Stimulated activated CD4-positive, alpha-beta T cell treated with anti-CD3 and anti-CD28 coated beads, Interleukin-12 subunit alpha, Interleukin-12 subunit beta, amount 100 ng/mL, for 4 hours (primary cell): Measurements from ENCODE around the gene HEXB.

Source experiments
- DNase-seq: peaks from one replicate; pipeline ENCODE4 v3.0.0-alpha.2; 2020

HEXB gene

DNA sequence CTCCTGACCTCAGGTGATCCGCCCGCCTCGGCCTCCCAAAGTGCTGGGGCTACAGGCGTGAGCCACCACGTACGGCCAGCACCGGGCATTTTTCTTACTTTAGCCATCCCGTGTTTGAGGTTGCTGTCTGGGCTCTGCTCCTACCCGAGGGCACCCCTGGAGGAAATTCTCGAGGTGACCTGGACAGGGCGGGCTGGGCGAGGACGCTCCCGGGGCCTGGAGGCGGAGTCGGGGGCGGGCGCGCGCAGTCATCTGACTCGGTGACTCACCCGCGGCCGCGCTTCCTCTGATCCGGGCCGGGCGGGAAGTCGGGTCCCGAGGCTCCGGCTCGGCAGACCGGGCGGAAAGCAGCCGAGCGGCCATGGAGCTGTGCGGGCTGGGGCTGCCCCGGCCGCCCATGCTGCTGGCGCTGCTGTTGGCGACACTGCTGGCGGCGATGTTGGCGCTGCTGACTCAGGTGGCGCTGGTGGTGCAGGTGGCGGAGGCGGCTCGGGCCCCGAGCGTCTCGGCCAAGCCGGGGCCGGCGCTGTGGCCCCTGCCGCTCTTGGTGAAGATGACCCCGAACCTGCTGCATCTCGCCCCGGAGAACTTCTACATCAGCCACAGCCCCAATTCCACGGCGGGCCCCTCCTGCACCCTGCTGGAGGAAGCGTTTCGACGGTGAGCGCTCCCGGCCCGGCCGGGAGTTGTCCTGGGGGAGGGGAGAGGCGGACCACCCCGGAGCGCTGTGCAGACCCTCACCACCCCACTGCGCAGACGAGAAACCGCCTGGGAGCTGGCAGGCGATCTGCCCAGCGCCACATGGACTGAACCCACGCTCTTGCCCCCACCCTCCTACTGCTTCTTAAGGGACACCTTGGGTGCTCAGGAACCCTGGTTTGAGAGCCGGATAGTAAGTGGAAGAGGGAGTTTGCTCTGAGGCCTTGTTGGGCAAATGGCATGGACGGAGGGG lies at the start of gene HEXB:
HEXB (plus strand) TSS at position 334 of the 952 bp plus-strand sequence; CDS start at position 362, 28 bp downstream.
- DNase-seq, result peak; percentile 86

DNA sequence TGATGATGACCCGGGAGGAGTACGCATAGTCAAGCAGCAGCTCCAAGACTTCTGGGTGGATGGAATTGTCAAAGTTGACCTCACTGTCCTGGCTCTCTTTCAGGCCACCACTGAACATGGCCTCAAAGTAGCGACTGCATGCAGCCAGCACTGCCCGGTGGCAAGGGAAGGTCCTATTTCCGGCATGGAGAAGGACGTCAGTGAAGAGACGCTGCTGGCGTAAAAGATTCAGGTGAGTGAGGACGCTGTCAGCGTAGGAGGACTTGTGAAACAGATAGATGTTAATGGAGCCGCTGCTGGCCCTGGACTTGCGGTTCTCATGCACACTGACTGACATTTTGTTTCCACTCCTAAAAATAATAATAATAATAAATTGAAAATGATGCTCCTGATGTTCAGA lies 48.9 kb upstream of the HEXB start:
- no peak for DNase-seq

DNA sequence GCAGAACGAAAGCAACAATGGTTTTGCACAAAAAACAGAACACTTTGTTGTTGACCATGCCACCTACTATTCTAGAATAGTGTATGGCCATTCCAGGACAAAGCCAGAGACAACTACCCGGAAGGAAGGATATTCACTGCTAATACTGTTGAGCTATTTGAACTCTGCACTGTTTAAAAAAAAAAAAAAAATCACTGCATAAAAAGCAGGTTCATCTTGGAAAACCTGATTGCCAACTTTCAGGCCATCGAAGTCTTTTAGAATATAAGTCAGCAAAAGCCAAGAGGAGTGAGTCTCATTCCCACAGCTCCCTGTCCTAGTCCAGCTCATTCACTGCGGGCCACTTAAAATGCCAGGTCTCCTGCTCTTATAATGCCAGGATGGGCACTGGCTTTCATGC lies 48.5 kb upstream of the HEXB start:
- DNase-seq, result no peak

DNA sequence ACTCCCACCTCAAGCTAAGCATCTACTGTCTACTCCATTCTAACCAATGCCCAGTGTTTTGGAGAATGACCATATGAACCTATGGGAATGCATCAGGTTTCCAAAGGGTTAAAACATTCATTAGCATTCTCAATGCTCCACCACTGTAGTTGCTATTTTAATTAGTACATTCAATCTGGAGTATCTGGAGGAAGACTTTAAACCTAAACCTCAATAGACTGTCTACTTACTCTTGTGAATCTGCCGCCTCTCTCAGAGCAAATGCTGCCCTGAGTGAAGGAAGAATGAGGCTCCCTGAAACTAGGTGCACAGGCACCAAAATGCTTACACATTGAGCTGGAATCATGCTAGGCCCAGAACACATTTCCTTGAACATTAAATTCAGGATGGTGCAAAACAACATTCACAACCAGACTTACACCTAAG lies 46.5 kb upstream of the HEXB start:
- no peak for DNase-seq

DNA sequence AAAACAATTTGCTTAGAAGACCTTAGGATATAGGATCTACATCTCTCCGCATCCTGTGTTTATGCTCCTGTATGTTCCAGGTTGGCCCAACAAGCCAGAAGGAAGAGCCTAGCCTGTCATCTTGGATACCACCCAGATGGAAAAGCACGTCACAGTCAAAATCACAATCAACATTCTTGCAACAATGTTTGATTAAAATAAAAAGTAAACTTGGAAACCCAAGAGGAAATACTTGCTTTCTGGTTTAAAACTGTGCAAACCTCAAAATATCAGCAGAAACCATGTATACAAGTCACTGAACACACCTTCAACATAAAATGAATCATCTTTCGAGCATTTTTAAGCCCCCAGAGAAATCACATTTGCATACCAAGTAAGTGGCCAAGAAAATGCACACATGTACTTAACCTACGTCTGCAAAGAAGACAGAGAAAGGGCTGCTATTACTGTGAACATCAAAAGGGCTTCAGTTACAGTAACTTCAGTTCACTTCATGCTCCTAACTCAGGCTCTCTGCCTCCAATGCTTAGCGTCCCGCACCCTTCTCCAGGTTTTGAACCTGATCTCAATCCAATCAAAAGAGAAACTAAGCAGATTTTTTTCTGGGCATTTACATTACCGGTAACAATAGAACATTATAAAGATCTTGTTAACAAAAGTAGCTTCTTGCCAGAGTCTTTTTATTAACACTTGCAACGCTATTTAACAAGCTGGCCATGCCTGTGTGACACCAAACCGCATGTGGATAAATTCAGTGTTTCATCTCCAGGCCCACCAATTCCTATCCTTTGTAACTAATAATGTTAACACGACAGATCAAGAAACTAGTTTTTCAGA lies 45.8 kb upstream of the HEXB start:
- DNase-seq, result no peak

DNA sequence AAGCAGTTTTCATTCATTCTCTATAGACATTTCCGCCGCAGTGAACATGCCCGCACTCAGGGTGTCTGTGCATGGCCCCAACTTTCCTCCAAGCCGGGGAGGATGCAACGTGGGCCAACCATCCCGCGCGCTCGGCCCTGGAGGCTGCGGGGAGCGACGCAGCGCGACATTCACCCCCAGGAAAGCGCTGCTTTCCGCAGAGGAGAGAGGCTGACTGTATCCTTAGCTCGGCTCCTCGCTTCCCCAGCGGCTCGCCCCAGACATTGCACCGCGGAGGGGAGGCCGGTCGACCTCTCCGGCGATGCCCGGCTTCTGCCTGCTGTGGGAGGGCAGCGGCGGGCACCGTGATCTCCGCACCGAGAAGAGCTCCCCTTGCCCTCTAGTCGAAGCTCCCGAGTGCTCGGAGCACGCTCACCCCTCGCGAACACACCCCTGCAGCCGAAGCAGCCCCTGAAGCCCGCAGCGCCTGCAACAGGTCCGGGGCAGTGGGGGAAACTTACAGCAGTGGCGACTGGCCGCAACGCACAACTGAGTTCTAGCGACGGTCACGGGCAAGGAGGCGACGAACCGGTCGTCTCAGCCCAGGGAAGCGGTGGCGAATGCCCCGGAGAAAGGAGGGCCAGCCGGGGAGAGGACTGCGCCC lies 45.1 kb upstream of the HEXB start:
- DNase-seq, result peak; percentile 27

DNA sequence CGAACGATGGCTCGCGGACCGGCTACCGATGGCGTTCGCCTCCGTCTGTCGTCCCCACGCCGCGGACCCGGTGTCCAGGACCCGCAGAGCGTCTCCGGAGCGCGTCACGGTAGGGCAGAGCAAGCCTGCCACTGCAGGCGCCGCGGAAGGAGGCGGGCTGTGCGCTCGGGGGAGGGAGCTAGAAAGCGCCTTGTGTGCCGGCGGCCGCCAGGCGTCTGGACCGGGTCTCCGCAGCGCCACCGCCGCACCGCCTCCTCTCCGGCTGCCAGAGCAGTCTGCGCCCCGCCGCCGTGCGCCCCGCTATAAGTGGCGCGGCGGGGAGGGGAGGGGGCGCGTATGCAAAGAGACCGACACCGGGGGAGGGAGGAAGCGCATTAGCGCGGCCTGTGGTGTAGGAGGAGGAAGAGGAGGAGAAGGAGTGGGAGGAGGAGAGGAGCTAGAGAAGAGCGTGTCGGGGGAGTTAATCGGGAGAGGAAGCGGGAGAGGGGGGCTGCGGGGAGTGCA lies 44.5 kb upstream of the HEXB start, which contains the start of gene ENC1:
ENC1 (minus strand) TSS at position 279 of the 504 bp plus-strand sequence. CDS start 4,243 bp downstream, outside the sequence.
- DNase-seq, result peak; percentile 71

DNA sequence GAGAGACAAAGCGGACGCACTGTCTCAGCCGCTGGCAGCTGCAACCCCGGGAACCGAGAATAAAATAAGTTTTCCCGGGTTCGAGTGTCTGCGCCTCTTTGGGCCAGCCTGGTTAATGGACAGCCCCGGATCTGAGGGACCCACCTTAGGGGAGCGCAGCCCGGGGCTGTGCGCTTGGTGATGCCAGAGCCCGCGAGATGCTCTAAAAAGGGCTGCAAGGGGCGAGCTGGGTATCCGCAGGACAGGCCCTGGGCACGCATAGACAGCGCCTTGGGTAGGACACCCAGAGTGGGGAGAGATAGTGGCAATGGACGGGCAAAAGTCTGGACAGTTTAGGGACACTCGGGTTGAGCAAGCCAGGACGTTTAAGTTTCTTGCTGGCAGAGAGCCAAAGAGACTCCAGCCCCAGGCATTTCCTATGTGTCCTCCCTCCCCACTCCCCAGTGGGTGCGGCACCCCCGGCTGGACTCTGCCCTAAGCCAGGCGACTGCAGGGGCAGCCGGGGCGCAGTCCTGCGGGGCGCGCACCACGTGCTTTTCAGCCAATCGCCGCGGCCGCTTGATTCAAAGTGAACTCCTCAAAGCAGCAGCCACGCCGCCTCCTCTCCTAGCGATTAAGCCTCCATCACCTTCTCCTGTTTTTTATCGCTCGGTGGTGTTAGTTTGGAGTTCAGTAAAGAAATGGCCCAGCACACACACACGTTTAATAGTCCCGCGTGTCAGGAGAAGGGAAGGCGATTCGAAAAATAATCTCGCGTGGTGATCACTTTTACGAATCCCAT lies 43.9 kb upstream of the HEXB start:
- DNase-seq, result peak; percentile 42

DNA sequence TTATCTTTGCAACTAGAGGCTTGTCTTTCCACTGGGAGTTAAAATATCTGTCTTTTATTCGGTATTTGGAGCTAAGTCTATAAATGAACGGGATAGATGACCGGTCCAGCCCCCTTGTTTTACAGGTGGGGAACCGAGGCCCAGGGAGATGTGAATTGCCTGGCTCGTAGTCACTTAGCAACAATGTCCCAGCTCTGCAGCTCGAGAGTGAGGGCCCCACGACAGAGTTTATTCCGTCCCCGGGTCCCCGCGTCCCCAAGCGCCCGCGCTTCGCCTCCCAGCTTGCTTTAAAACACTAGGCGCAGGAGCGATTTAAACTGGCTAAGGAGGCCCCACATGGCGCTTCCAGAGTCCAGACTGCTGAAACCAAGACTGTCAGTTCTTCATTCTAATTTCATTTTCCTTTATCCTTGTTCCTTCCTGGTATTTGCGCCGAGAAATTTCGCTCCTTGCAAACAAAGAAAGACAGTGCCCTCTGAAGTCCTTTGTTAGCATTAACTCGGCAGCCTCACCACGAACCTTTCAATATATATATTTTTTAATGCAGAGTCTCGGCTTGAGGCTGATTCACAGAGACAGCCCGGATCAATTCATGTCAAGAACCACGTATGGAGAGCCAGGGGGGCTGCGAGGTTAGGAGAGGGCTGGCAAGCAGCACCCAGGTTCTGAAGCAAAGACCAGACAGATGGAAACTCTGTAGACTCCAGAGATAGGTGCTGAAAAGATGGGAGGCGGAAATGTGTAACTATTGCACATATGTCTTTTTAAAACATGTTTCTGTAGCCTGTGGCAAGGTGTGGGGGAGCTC lies 43.1 kb upstream of the HEXB start:
- no peak for DNase-seq

DNA sequence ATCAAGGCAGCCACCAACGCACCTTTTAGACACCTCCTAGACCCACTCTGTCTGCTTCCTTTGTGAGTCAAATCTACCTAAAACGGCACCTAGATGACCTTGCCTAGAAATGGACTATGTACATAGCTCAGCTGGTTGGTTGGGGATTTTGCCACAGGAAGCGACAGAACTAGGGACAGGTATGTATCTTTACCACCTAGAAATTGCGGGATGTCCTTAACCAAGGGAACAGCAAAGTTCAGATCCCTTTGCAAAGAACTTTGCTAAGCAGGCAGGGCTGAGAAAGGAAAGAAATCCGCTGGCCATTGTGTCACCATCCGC lies 42.5 kb upstream of the HEXB start:
- DNase-seq, result no peak

DNA sequence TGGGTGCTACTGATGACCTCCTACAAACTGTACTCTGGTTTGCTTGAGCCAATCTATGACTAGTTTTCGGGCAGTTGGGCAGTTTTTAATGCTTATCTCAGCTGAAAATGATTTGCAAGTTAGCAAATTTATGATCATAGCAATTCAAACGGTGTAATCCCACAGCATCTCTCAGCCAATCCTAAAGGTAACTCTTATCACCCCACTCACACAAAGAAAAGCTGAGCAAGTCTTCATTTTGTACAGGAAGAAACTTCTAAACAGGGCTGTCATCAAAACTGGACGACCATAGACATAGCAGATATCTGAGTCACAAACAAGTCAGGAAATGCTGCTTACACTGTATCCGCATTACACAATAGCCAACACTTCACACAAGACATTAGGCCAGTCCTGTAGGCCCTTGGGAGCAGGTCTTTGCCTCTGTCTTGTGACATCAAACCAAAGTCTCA lies 41.9 kb upstream of the HEXB start:
- DNase-seq, result no peak

DNA sequence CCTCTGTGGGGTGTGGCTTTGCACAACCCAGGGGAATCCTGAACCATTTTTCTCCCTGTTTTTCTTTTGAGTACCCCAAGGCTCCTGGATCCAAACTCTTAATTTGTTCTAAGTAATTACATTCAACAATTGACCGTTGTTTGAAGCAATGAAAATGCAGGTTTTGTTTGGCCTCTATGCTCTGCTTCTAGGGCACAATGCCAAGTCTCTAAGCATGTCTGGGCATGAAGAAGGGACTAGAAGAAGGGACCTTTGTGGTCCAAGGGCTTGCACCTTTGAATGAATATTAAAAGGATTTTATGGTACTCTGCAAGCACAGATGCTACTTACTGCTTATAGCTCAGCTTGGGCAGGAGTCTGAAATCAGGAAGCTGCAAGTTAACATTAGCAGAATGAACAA lies 37.9 kb upstream of the HEXB start:
- DNase-seq, result no peak

DNA sequence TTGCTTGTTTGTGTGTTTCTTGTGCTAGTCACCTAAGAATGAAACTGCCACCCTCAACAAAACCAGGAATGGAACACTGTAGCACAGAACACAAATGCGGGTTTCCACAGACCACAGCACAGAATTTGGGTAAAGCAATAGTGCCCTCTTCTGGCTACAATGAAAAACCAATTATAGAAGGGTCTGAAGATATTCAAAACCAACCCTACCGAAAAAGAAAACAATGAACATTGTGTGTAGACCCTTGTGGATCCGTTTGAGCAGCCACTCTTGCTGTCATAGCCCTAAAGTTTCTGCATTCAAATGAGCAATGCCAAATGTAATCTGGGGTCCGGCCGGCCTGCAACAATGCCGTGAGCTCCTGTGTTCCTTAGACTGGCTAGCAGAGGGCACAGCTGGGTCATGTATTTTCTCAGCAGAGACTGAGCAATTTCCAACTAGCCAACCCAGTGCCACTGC lies 36.2 kb upstream of the HEXB start:
- DNase-seq, result no peak

DNA sequence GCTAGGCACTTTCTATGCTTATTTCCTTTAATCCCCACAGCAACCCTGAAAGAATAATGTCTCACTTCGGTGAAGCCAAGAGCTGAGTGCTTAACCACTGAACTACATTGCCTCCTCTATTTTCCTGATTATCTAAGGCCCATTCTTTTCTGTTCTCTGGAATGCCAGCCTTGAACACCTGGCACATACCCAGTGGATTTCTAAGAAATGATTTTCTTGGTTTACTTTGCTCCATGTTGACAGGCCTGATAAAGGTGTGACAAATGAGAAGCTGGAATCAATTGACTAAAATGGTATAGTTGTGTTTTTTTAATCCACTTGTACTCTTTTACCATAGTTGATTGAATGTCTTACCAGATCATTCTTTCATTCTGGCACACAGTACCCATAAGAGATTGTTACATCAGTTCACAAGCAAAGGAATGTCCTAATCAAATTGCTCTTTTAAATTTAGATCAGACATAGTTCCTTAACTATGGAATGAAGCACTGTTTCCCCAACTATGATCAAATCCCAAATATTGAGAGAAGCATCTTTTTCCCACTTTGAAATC lies 35.5 kb upstream of the HEXB start:
- no peak for DNase-seq

DNA sequence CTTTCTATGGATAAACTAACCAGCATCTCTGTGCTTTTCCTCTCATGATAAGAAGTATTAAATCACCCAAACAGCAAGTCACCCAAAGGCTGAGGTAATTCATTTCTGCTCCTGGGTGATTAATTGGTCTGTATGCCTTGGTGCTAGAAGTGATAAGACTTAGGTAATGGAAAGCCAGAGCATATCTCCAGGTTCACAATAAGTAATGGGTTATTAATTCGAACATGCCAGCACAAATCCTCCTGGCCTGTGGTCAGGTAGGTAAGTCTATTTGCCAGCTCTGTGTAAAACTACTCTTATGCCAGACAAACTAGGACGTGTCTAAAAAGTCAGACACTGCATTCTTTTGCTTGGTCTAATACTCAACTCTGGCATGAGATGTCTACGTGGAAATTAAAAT lies 33.3 kb upstream of the HEXB start:
- DNase-seq, result no peak

DNA sequence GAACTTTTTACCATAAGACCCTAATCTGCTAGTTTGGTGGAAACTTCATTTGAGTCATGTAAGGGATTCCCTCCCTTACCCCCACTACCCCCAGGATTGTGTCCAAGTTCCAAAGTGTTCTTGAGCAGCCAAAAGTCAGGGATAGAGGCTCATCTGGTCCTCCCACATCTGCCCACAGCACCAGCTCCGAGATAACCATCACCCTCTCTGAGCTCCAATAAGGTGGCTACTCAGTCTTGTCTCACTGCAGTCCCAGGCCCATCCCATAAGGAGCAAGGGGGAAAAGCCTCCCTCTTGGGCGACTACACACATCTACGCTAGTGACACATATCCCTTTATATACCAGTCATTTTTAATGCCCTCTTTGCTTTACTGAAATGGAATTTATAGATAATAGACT lies 32.5 kb upstream of the HEXB start:
- DNase-seq, result no peak

DNA sequence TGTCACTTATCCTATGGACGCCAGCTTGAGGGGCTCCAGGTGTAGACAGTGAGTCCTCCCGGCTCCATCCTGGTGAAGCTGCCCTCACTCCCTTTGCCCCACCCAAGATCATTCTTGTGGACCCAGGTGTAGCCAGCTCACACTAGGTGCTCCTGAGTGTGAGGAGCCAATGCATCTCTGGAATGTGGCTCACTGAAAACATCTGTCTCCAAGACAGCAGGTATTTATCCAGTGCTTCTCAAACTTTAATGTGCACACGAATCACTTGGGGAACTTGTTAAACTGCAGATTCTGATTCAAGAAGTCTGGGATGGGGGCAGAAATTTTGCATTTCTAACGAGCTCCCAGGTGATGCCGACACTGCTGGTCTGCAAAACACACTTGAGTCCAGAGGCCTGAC lies 31.0 kb upstream of the HEXB start:
- DNase-seq, result no peak

DNA sequence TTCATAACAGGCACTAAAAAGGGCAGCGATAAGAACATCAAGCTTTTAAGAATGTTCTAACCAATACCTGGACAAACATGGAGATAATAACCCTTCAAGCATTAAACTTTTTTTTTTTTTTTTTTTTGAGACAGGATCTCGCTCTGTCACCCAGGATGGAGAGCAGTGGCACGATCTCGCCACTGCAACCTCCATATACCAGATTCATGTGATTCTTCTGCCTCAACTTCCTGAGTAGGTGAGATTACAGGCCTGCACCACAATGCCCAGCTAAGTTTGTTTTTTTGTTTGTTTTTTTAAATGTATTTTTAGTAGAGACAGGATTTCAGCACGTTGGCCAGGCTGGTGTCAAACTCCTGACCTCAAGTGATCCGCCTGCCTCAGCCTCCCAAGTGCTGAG lies 29.8 kb upstream of the HEXB start:
- no peak for DNase-seq

DNA sequence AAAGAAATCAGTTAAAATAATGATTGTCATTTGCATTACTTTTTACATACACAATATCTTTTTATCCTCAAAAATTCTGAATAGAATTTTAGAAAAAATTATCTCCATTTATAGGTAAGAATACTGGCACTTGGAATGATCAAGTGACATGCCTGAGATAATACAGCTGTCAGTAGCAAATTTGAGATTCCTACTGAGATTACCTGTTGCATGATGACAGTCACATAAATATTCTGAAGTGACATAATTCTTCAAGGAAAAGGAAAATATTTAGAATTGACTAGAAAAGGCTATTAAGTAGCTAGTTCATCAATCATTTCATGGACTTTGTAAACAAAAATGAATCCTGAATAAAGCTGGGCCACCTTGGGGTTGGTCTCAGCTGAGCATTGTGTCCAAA lies 29.3 kb upstream of the HEXB start:
- DNase-seq, result no peak

DNA sequence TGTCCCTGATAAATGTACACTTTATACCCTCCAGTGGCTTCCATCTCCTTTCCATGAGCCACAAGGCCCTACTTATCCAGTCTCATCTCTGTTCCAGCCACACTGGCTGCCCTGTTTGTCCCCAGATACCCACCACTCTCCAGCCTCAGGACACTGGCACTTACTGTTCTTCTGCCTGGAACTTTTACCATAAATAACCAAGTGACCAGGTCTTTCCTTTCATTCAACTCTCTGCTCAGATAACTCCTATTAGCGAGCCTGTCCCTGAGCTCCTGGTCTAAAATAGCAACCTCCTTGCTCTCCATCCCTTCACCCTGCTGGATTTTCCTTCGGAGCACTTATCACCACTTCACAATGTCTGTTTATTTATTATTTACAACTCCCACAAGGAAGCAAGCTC lies 27.9 kb upstream of the HEXB start:
- DNase-seq, result no peak

DNA sequence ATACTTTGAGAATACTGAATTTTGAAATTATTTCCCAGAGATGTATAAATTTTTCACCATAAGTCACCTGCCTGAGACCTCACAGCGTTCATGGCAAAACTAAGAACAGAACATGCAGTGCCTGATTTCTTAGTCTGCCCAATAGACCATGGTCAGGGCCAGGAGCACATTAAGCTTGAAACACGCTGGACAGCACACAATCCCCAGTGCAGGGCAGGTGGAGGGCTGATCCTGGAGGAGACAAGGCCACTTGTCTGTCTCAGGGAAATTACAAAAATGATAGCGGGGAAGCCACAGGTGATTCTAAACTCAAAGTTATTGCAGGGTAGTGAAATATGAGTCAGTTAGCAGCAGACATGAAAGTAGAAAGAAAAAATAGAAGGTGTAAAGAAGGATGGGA lies 25.9 kb upstream of the HEXB start:
- no peak for DNase-seq
